GM19372 (cell line): Measurements from ENCODE around the gene JUNB.
A peak's percentile ranks its signal among the peaks of the same experiment; 100 is the strongest.
"Not testable (repeated sequence)": the region's sequence is repeated elsewhere in the genome, so short reads cannot be mapped to it uniquely, and the experiment has no call there.

Experiments
- ATAC-seq: cut with Tn5 transposase; IDR thresholded peaks from one replicate; pipeline ENCODE4 v1.9.1; 2021; ENCODE audit warnings: mild to moderate bottlenecking, low read depth, moderate library complexity; ENCODE audit not compliant: unreplicated experiment

Gene JUNB

GRCh38 chr19:12802267-12803106 lies 11.2 kb downstream of the JUNB start:
- no peak for ATAC-seq

- no peak for ATAC-seq
Measured at GRCh38 chr19:12804051-12804450, 12.8 kb downstream of the JUNB start.

GRCh38 chr19:12806242-12807081 lies 15.2 kb downstream of the JUNB start, which contains the start of gene RNASEH2A:
Gene RNASEH2A (plus strand): TSS chr19:12806584. CDS start chr19:12806674, 90 bp downstream.
- ATAC-seq: peak; percentile 84

GRCh38 chr19:12815088-12815487 lies 23.8 kb downstream of the JUNB start:
- ATAC-seq: no peak

- ATAC-seq: not testable (repeated sequence)
Measured at GRCh38 chr19:12817188-12817587, 25.9 kb downstream of the JUNB start.

- not testable (repeated sequence) for ATAC-seq
Measured at GRCh38 chr19:12817810-12818209, 26.5 kb downstream of the JUNB start.

- no peak for ATAC-seq
Measured at GRCh38 chr19:12821761-12822160, 30.5 kb downstream of the JUNB start.

GRCh38 chr19:12825254-12826131 lies 34.2 kb downstream of the JUNB start:
- no peak for ATAC-seq

- no peak for ATAC-seq
Measured at GRCh38 chr19:12828494-12828893, 37.2 kb downstream of the JUNB start.

GRCh38 chr19:12833418-12833737 lies 42.1 kb downstream of the JUNB start:
- no peak for ATAC-seq

GRCh38 chr19:12833738-12834565 lies 42.7 kb downstream of the JUNB start:
- no peak for ATAC-seq

- ATAC-seq: no peak
Measured at GRCh38 chr19:12834566-12834943, 43.3 kb downstream of the JUNB start, which contains the start of gene RTBDN. Gene RTBDN (minus strand): TSS chr19:12834579. CDS start chr19:12829979, 4,600 bp downstream.

- ATAC-seq: no peak
Measured at GRCh38 chr19:12834976-12835757, 43.9 kb downstream of the JUNB start.

GRCh38 chr19:12836529-12836863 lies 45.2 kb downstream of the JUNB start:
- no peak for ATAC-seq

GRCh38 chr19:12837225-12837624 lies 45.9 kb downstream of the JUNB start:
- no peak for ATAC-seq

GRCh38 chr19:12838182-12838885 lies 47.0 kb downstream of the JUNB start, which contains the start of gene MAST1:
Gene MAST1 (plus strand): TSS chr19:12838515. CDS start chr19:12838573, 58 bp downstream.
- ATAC-seq: no peak

- ATAC-seq: no peak
Measured at GRCh38 chr19:12838886-12839756, 47.8 kb downstream of the JUNB start.
